PC-9 (cell line): ENCODE measurements around the gene SLC2A6.

Experiments used
- CTCF ChIP-seq: fragments of 200-600 bp; sonication (generic); conservative IDR thresholded peaks from 2 replicates; pipeline ENCODE4 v1.6.1; 2017; ENCODE audit warnings: mixed run types, antibody characterized with exemption, mild to moderate bottlenecking, moderate library complexity
- EZH2 ChIP-seq: fragments of 200-600 bp; sonication (generic); IDR thresholded peaks from 2 replicates; pipeline ENCODE4 v1.8.0; 2017; ENCODE audit warnings: antibody characterized with exemption, low read depth

GRCh38 chr9:133506653-133507038 is 27.7 kb upstream of the SLC2A6 start:
- no peak for TF ChIP-seq EZH2
- no peak for TF ChIP-seq CTCF
